HG02885 (cell line): Measurements from ENCODE around the gene SPRING1.
"Not testable (repeated sequence)": the region's sequence is repeated elsewhere in the genome, so short reads cannot be mapped to it uniquely, and the experiment has no call there.

Experiments used
- ATAC-seq: cut with Tn5 transposase; IDR thresholded peaks from one replicate; pipeline ENCODE4 v1.9.1; 2021; ENCODE audit warnings: mild to moderate bottlenecking; ENCODE audit not compliant: unreplicated experiment, poor library complexity

Gene SPRING1

GRCh38 chr12:116737774-116738657 lies at the start of gene SPRING1, which contains the start of gene RNFT2:
SPRING1 (minus strand) TSS chr12:116738069; CDS start chr12:116737900, 169 bp downstream.
RNFT2 (plus strand) TSS chr12:116738315; CDS start chr12:116740498, 2,183 bp downstream.
- peak; percentile 96 for ATAC-seq

- ATAC-seq, result no peak
These were observed 46.4 kb upstream of the SPRING1 start for GRCh38 chr12:116784238-116784612.

- no peak for ATAC-seq
These were observed 45.8 kb upstream of the SPRING1 start for GRCh38 chr12:116783525-116784237.

DNA sequence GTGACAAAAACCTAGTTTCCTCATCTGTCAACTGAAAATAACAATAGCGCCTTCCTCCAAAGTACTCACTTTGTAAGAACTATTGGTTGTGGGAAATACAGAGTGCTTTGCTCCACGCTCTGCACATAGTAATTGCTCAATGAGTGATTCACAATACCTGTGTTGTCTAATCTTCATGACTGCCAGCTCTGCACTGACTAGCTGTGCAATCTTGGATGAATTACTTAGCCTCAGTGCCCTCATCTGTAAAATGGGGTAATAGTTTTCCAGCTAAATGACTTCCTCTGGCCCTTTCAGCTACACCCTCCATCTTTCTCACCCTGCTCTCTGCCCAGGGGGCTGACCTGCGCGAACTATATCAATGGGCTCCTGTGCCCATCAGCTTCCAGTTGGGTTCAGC lies 43.1 kb upstream of the SPRING1 start:
- no peak for ATAC-seq

DNA sequence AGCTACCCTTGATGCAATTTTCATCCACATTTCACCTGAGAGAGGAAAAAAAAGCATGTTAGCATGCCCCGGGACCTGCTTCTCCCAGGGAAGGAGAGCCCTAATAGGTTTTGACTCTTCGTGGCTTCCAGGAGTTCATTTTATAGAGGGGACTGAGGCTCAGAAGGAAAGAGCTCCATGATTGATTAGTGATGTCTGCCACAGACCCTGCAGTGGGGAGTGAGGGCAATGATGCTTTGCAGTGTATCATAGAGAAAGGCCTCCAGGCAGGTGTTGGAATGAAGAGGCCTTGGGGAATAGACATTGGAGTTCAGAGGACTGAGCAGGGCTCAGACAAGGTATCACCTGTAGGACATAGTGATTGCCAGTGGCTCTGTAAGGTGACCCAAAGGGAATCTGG lies 41.7 kb upstream of the SPRING1 start:
- ATAC-seq, result no peak

DNA sequence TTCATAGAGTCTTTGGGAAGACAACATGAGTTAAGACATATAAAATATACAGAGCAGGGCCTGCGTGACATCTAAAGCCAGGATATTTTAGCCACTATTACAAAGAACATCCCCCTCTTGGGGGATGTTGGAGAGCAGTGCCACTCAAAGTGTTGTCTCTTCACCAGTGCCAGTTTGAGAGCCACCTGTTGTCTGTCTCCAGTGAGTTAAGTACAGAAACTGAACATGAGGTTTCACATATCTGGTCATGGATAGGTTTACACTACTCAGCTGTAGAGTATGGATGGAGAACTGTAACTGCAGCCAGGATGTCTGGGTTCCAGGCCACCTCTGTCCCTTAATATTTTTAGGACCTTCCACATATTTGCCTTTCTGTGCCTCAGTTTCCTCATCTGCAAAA lies 39.4 kb upstream of the SPRING1 start:
- no peak for ATAC-seq

- ATAC-seq, result no peak
These were observed 36.2 kb upstream of the SPRING1 start for GRCh38 chr12:116774020-116774419.

GRCh38 chr12:116773276-116773731 lies 35.4 kb upstream of the SPRING1 start:
- ATAC-seq, result no peak

- ATAC-seq, result no peak
These were observed 33.8 kb upstream of the SPRING1 start for GRCh38 chr12:116771651-116772050.

GRCh38 chr12:116766746-116767145 lies 28.9 kb upstream of the SPRING1 start:
- no peak for ATAC-seq

DNA sequence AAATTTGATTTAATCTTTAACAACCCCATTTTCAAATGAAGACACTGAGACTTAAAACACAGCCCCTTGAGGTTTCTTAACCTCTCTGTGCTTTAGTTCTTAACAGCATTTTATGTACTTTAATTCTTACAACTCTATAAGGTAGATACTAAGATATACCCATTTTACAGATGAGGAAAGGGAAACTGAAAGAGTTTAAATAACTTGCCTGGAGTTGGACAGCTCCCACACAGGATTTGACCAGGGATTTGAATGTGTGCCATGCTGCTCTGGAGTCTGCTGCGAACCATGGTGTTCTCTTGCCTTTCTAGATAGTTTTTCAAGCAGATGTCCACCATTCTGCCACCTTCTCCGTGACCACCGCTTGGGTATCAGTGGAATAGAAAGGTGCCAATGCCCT lies 28.4 kb upstream of the SPRING1 start:
- ATAC-seq, result no peak

DNA sequence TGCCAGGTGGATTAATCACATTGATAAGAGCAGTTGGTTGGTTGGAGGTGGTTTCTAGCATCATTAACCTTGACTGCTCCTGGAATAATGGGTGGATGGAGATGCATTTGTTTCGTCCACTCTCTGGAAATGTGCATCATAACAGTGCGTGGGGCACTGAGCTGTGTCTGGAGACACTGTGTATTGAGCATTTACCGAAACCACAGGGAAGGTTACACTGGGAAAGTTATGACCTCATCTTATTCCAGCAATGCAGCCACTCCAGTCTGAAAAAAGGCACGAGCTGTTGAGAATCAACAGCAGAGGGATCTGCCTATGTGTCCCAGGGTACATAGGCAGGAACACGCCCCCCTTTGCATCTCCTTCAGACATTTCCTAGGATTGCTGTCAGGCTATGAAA lies 27.4 kb upstream of the SPRING1 start:
- ATAC-seq, result no peak

GRCh38 chr12:116761499-116761898 lies 23.6 kb upstream of the SPRING1 start:
- no peak for ATAC-seq

DNA sequence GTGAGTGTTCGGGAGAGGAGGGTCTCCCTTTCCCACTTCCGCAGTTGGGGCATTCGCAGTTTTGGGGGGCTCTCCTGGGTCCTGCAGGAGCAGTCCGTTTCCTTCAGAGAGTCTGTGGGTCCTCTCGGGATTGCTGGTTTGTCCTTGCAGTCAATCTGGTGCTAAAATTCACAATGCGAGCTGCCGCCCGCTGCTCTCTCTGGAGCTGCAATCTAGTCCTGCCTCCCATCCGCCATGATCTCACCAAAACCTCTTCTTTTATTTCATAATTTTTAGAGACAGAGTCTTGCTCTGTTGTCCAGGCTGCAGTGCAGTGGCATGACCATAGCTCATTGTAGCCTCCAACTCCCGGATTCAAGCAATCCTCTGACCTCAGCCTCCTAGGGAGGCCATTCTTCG lies 22.8 kb upstream of the SPRING1 start:
- ATAC-seq, result no peak

DNA sequence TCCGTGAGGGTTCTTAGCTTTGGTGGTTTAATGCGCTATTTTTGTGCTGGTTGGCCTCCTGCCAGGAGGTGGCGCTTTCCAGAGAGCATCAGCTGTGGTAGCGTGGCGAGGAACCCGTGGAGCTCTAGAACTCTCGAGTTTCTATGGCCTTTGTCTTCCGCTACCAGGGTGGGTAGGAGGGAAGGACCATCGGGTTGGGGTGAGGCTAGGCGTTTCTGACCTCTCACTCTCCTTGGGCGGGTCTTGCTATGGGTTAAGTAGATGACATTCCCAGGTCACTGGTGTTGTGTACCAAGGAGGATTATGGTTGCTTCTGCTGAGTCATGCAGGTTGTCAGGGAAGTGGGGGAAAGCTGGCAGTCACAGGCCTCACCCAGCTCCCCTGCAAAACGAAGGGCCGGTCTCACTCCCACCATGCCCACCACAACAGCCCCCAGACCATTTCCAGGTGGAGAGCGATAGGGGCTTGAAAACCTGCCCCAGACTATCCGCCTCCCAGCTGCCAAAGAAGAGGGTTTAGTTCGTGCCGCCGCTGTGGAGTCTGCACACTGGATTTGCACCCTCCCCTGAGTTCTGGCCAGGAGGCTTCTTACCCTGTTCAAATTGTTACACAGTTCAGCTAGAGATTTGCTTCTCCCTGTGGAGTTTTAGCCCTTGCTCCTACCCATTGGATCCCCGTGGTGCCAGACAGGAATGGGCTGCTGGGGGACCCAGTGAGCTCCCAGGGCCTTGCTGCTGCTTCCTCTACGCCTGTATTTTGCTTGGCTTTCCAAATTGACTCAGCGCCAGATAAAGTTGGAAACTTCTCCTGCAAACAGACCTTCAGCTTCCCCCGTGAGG lies 22.1 kb upstream of the SPRING1 start:
- ATAC-seq, result no peak

- not testable (repeated sequence) for ATAC-seq
These were observed 16.9 kb upstream of the SPRING1 start for GRCh38 chr12:116754783-116755182.

GRCh38 chr12:116754097-116754496 lies 16.2 kb upstream of the SPRING1 start:
- not testable (repeated sequence) for ATAC-seq

GRCh38 chr12:116750298-116750697 lies 12.4 kb upstream of the SPRING1 start:
- ATAC-seq, result no peak

- ATAC-seq, result no peak
These were observed 12.0 kb upstream of the SPRING1 start for GRCh38 chr12:116749884-116750283.

- no peak for ATAC-seq
These were observed 7.7 kb upstream of the SPRING1 start for GRCh38 chr12:116745554-116745953.
